Hepatocyte (in vitro differentiated cells): Measurements from ENCODE around the gene APC. TPM values are rescaled to one million over a fixed set of nuclear protein-coding genes. Genes with fewer than 3 reads are reported as not detected.

ENCODE experiments used
- DNase-seq: peaks from one replicate; pipeline ENCODE4 v3.0.0-alpha.2; 2016; ENCODE audit warnings: low spot score
- H2AFZ ChIP-seq: fragments of 200-600 bp; sonication (generic); 2 replicates; pipeline ENCODE4 v1.6.0; 2016; ENCODE audit warnings: antibody characterized with exemption, mild to moderate bottlenecking
- H3K27ac ChIP-seq: fragments of 200-600 bp; sonication (generic); 2 replicates; pipeline ENCODE4 v1.5.1; 2016; ENCODE audit warnings: mild to moderate bottlenecking
- H3K27me3 ChIP-seq: fragments of 200-600 bp; sonication (generic); 2 replicates; pipeline ENCODE4 v1.6.1; 2016
- H3K36me3 ChIP-seq: fragments of 200-600 bp; sonication (generic); replicated peaks from 2 replicates; pipeline ENCODE4 v1.5.1; 2016; ENCODE audit warnings: low read depth; ENCODE audit not compliant: insufficient read depth
- H3K4me1 ChIP-seq: fragments of 200-600 bp; sonication (generic); 2 replicates; pipeline ENCODE4 v1.5.1; 2016; ENCODE audit warnings: mild to moderate bottlenecking, moderate library complexity; ENCODE audit not compliant: insufficient read depth
- H3K4me2 ChIP-seq: fragments of 200-600 bp; sonication (generic); 2 replicates; pipeline ENCODE4 v1.6.0; 2016
- H3K4me3 ChIP-seq: fragments of 200-600 bp; sonication (generic); 2 replicates; pipeline ENCODE4 v1.5.1; 2016; ENCODE audit warnings: mild to moderate bottlenecking
- H3K79me2 ChIP-seq: fragments of 200-600 bp; sonication (generic); 2 replicates; pipeline ENCODE4 v1.6.0; 2017; ENCODE audit warnings: mild to moderate bottlenecking
- H3K9me2 ChIP-seq: fragments of 200-600 bp; sonication (generic); replicated peaks from 2 replicates; pipeline ENCODE4 v1.6.0; 2017; ENCODE audit warnings: mild to moderate bottlenecking; ENCODE audit not compliant: insufficient read depth
- H3K9me3 ChIP-seq: fragments of 200-600 bp; sonication (generic); 2 replicates; pipeline ENCODE4 v1.5.1; 2016; ENCODE audit warnings: low read depth, mild to moderate bottlenecking
- H4K20me1 ChIP-seq: fragments of 200-600 bp; sonication (generic); 2 replicates; pipeline ENCODE4 v1.6.0; 2016; ENCODE audit warnings: mild to moderate bottlenecking; ENCODE audit not compliant: insufficient read depth, poor library complexity, severe bottlenecking
- CTCF ChIP-seq: fragments of 200-600 bp; sonication (generic); IDR thresholded peaks from 2 replicates; pipeline ENCODE4 v1.5.1; 2016; ENCODE audit warnings: antibody characterized with exemption, mild to moderate bottlenecking; ENCODE audit not compliant: poor library complexity
- EZH2 ChIP-seq: fragments of 200-600 bp; sonication (generic); IDR thresholded peaks from 2 replicates; pipeline ENCODE4 v1.6.1; 2016; ENCODE audit warnings: antibody characterized with exemption, mild to moderate bottlenecking, borderline replicate concordance
- EZH2phosphoT487 ChIP-seq: fragments of 200-600 bp; sonication (generic); IDR thresholded peaks from one replicate; pipeline ENCODE4 v1.6.1; 2018; ENCODE audit warnings: antibody characterized with exemption, mild to moderate bottlenecking, low read depth, moderate library complexity; ENCODE audit not compliant: unreplicated experiment, severe bottlenecking
- WGBS: methylation state at CpG from one replicate; pipeline ENCODE4 v1.1.6; 2016; ENCODE audit warnings: low lambda C conversion rate; ENCODE audit errors: missing lambda C conversion rate; 5-methylcytosine and 5-hydroxymethylcytosine counted together
- polyA plus RNA-seq: library from polyadenylated mRNA; unstranded; fragments of >200 nt; fragmentation: Nextera tagmentation; extraction: Ambion mirVana; gene quantifications from 2 replicates; pipeline ENCODE4 v1.2.1, GENCODE V29; 2016
- total RNA-seq: library from RNA; depleted of rRNA; stranded (reverse); fragments of >200 nt; gene quantifications from 2 replicates; pipeline ENCODE4 v1.2.3, GENCODE V29; 2014

APC gene
- total and polyA plus RNA-seq, 2 experiments from 2014 or later: 9.1 to 57.0 TPM

- peaks cover 19% of the 10 kb centered on the region for H3K4me1 ChIP-seq
- peaks cover 9% of the 10 kb centered on the region for H4K20me1 ChIP-seq
- peak overlapping the region; percentile 89 for H3K27ac ChIP-seq
- no peak for TF ChIP-seq CTCF
- TF ChIP-seq EZH2: no peak
- no peak for TF ChIP-seq EZH2phosphoT487
- H3K36me3 ChIP-seq: no peaks in the 10 kb centered on the region
- H3K9me3 ChIP-seq: no peaks in the 10 kb centered on the region
- peak overlapping the region; percentile 65 for H3K4me3 ChIP-seq
- H3K79me2 ChIP-seq: peaks cover 45% of the 10 kb centered on the region
- H3K4me2 ChIP-seq: peak overlapping the region; percentile 91
- no peaks in the 10 kb centered on the region for H3K27me3 ChIP-seq
- WGBS: 58% methylated on average over 9 of the region's 9 CpGs
- peak overlapping the region; percentile 51 for H2AFZ ChIP-seq
- no peak for DNase-seq
- H3K9me2 ChIP-seq: no peaks in the 10 kb centered on the region
Observed at GRCh38 chr5:112862085-112862484, 124.4 kb downstream of the APC start.

- H3K4me3 ChIP-seq: no peak overlapping the region
- peaks cover 55% of the 10 kb centered on the region for H3K79me2 ChIP-seq
- peak overlapping the region; percentile 91 for H3K4me2 ChIP-seq
Observed at GRCh38 chr5:112863549-112863948, 125.9 kb downstream of the APC start.

DNA sequence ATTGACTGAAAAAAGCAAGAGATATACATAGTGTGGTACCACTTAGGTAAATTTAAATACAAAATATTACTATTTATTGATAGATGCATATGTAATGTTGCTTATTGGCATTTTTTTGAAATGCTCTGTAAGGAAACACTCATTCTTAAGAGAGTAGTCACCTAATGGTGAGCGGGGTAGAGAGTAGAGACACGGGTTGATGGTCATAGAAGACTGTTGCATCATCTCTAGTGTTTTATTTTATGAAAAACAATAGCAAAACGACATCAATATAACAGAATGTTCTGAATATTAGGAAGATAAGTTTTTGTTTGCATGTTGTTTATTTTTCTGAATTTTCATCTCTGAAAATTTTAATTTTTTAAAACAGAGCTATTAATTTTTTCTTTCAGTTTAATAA, 127.4 kb downstream of the APC start:
- H3K79me2 ChIP-seq: peaks cover 55% of the 10 kb centered on the region
- H3K36me3 ChIP-seq: no peaks in the 10 kb centered on the region
- H3K27ac ChIP-seq: no peak overlapping the region
- 96% methylated on average over 3 of the region's 3 CpGs for WGBS
- H3K4me3 ChIP-seq: no peak overlapping the region
- peaks cover 19% of the 10 kb centered on the region for H3K4me1 ChIP-seq
- H3K27me3 ChIP-seq: no peaks in the 10 kb centered on the region
- TF ChIP-seq EZH2phosphoT487 (no peak), EZH2 (no peak), CTCF (no peak)
- no peak overlapping the region for H2AFZ ChIP-seq
- no peak overlapping the region for H3K4me2 ChIP-seq
- H3K9me2 ChIP-seq: no peaks in the 10 kb centered on the region
- no peaks in the 10 kb centered on the region for H3K9me3 ChIP-seq
- DNase-seq: no peak
- peaks cover 12% of the 10 kb centered on the region for H4K20me1 ChIP-seq

More at GRCh38 chr5:112863549-112863948, 125.9 kb downstream of the APC start:
- Histone ChIP-seq H3K36me3 (no peaks in the 10 kb centered on the region), H3K9me2 (no peaks in the 10 kb centered on the region), H3K4me1 (peaks cover 19% of the 10 kb centered on the region), H3K27me3 (no peaks in the 10 kb centered on the region), H3K27ac (no peak overlapping the region), H3K9me3 (no peaks in the 10 kb centered on the region), H2AFZ (no peak overlapping the region), H4K20me1 (peaks cover 9% of the 10 kb centered on the region)
- TF ChIP-seq CTCF (no peak), EZH2phosphoT487 (no peak), EZH2 (no peak)
- WGBS: 93% methylated on average over 4 of the region's 4 CpGs
- no peak for DNase-seq

DNA sequence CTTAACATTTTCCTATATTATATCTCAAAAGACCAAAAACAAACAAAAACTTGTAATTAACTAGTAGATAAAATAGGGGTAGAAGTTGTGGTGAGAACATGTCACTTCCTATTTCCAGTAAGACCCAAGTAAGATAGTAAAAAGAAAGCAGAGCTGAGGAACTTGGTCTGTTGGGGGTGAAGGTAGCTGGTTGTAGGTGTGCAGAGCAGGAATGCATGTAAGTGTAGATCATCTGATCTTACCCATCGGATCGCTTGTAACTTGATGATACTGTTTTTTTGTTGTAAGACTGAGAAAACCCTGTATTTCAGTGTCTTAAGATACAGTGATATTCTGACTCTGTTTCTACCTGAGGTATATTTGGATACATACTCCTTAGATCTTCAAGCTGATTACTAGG, 129.1 kb downstream of the APC start:
- no peak overlapping the region for H3K27ac ChIP-seq
- no peaks in the 10 kb centered on the region for H3K36me3 ChIP-seq
- WGBS: 98% methylated on average over 2 of the region's 2 CpGs
- no peak overlapping the region for H2AFZ ChIP-seq
- H3K4me1 ChIP-seq: peaks cover 14% of the 10 kb centered on the region
- no peak for TF ChIP-seq EZH2
- TF ChIP-seq EZH2phosphoT487: no peak
- no peak for TF ChIP-seq CTCF
- H4K20me1 ChIP-seq: peaks cover 12% of the 10 kb centered on the region
- no peaks in the 10 kb centered on the region for H3K9me2 ChIP-seq
- H3K9me3 ChIP-seq: no peaks in the 10 kb centered on the region
- no peak overlapping the region for H3K4me3 ChIP-seq
- H3K4me2 ChIP-seq: no peak overlapping the region
- no peak for DNase-seq
- peaks cover 52% of the 10 kb centered on the region for H3K79me2 ChIP-seq
- H3K27me3 ChIP-seq: no peaks in the 10 kb centered on the region
